ENCODE measurements around the gene TRPC6.
A peak's percentile ranks its signal among the peaks of the same experiment; 100 is the strongest.
"Not testable (repeated sequence)": the region's sequence is repeated elsewhere in the genome, so short reads cannot be mapped to it uniquely, and the experiment has no call there.

Gene TRPC6

DNA sequence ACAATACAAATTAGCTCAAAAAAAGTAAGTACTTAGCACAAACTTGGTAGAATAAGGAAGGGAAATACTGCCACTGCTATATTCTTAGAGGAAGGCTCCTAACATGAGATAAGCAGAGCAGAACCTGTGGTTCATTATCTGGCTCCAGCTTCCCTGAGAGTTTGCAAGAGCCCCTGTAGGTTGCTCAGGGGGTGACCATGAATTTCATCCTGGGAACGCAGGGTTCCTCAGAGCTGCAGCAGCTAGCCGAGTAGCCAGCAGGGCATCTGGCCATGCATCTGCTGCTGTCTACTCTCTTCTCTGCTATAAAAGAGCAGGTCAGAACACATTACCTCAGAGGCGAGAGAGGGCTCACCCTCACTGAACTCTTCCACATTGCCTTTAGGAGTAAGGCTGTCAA lies 67.3 kb downstream of the TRPC6 start:
- DNase-seq: no peak

DNA sequence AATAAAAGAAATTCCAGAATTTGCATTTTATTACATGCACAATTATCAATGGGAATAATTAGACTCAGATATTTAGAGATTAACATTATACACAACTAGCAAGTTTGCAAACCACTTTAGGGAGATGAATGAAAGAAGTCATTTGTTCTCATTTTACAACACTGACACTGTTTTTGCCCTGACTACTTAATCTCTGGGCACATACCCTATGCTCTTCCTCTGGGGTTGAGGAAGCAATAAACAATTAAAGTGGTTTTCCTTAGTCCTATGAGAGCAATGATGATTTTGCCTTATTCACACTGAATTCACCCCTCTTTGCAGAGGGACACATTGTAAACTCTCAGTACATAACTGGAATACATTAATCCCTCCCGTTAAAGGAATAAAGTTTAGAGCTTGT lies 72.7 kb downstream of the TRPC6 start:
- DNase-seq: no peak

DNA sequence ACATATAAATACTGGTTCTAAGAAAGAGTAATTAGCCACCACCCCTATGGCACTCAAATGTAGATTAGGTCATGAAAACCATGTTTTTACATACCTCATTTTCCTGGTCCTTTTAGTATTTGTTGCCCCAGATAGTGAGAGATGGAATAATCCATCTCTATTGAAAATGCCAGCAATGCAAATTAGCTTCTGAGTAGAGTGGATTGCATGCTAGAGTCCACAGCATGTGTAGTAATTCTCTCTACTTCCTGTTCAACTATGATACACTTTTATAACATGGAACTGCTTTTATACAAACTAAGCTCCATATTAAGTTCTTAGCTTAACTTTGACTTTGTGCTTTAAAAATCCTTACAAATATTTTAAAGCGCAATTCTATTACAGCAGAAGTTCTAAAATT lies 73.2 kb downstream of the TRPC6 start:
- no peak for DNase-seq

DNA sequence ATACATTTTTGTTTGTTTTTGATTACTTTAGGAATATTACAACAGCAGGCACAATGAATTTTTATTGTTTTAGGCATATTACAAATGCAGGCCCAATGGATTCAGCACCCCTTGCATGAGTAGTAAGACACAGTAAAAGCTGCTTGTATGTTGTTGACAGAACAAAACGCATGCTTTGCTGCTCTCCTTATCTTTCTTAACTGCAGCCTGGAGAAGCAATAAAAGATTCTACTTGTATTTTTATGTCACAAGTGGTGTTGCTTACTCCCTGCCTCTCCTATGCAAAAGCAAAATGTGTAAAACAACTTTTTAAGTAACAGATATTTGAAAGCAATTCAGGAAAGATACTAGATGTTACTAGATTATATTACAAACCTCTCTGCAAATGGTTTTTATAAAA lies 73.9 kb downstream of the TRPC6 start:
- no peak for DNase-seq

DNA sequence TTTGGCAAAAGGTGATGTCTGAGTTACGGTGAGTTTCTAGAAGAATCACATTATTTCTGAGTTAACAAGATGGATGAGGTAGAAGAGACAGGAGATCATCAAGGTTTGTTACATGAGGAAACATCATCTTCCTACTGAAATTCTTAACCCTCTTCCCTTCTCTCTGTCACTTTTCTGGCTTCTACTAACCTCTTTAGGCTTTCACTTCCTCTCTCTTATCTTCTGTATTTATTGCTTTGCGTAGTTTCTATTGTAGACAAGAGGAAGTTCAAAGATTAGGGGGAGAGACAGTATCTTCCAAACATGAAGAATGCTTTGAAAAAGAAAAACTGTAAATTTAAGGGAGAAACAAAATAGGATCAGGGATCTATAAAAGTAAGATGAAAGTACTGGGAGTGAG lies 75.4 kb downstream of the TRPC6 start:
- no peak for DNase-seq

DNA sequence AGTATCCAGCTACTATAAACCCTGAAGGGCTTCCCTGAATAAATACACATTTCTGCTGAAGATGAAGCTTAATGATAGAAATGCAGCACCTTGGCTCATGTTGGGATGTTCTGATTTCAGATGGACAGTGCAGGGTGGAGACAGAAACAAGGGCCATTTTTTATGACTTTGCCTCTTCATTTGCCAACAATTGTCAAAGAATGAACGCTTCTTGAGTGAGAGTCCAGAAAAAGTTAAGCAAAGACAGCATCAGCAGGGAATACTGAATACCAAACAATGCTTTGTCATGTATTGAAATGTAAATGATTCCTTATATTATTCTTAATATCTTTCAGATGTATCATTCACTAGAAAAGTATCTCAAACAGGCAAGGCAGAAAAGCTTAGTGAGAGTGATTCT lies 84.9 kb downstream of the TRPC6 start:
- DNase-seq: no peak

DNA sequence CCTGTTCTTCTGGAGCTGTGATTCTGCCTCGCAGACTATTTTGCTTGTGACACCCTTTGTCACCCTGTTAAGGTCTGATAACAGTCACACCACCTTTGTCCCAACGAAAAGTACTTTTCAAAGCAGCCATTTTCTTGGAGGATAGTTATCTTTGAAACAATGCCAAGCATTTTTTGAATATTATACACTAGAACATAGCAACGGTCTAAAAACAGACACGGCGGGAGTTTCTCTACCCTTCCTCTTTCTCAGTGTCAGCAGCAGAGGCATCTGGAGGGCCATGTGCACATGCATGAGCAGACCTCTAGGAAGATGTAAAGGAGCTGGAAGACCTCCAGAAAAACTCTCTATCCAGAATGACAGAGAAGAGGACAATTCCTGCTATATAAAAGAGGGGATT lies 86.5 kb downstream of the TRPC6 start:
- DNase-seq: no peak

DNA sequence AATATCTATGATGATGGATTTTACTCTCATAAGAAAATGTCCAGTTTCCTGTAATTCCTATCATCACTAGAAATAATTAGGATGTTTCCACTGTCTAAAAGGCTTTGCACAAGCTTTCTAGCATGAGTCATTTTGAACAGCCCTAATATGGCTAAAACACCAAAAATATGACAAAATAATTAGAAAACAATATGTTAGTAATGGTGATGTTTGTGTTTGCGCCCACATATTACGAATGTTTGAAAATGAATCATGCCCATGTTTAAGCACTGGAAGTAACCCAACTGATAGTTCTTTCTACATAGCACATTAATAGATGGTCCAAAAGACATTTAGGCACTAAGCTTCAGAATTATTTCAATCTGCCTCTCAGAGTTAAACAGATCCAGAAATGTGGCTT lies 96.0 kb downstream of the TRPC6 start:
- DNase-seq: no peak

DNA sequence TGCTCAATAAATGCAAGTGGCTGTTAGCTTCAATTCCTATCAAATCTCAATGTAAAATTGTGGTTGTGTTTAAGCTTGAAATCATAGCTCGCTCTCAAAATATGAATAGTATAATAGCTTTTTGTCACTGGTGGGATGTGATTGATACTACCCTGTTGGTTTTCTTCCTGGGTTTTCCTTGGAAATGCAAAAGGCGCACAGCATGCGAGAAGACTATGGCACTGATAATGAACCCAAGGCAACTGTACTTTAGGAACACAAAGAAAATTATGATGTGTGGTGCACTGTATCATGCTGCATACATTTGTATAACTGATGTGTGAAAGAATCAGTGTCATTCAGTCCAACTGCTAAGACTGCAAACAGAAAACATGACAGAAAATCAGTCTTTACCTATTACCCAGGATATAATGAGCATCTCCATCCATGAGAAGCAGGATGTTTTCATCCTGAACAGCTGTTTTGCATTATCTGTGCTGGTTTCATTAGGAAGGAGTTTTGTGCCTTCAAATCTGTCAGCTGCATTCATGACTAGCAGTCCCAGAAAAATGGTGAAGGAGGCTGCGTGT lies 101.2 kb downstream of the TRPC6 start:
- no peak for DNase-seq

DNA sequence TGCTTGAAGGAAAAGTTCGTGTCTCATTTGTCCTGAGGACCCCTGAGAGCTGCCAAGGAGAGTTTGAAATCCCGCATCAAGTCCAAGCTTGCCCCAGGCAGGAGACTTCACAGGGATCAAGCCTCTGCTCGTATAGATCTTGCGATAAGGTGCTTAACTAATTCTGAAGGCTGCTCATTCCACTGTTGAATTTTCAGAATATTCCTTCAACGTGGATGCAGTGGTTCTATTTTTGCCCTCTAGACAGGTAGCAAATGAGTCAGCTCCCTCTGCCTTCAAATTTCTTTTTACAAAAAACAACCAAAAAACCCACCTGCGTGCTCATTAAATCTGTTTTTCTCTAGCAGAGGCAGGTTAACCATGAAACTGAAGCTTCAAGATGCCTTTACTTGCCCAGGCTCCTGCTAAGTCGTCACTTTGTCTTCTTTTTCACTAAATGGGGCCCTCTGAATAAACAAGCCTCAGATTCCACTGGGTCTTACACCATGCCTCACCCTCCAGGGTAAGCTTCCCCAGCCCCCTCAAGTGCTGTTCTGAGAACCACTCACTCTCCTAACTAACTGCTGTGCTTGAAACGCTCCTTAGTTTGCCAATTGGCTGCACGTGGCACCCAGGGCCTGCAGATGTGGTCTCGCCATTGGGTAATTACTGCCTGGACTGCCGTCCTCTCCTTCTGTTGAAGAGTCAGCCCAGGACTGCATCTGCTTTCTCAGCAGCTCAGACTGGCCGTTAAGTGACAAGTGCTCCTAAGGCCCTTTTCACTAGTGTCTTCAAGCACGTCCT lies 105.0 kb downstream of the TRPC6 start:
- no peak for DNase-seq

DNA sequence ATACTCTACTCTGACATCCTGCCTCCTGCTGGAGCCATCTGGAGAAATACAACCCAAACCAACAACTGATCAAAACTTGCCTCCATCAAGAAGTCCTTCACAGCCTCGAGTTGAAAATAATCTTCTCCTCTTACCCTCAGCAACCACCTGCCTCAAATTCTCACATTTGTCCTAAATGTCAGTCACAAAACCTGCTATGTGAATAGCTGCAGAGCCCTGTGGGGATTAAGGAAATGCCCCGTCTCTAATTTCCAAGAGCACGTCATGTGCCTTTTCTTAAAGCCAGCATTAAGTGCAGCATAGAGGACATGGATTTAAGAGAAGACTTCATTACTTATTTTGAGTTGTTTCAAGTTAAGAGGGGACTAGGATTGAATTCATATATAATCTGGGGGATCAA lies 105.9 kb downstream of the TRPC6 start:
- DNase-seq: no peak

DNA sequence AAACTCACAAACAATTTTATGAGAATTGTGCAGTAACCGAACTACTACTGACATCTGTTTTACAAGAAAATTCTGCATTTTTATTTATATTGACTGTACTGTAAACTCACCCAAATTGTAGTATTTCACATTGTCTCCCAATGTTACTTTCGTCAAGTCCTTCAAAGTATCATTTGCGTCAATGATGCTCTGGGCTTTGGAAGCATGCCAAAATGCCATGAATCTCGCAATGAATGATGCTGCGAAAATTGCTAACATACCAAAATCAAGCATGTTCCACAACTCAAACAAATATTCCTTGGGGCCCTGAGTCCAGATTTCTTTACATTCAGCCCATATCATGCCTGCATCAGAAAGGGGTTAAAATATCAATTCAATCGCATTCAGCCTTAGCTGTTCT lies 107.6 kb downstream of the TRPC6 start:
- DNase-seq: no peak

DNA sequence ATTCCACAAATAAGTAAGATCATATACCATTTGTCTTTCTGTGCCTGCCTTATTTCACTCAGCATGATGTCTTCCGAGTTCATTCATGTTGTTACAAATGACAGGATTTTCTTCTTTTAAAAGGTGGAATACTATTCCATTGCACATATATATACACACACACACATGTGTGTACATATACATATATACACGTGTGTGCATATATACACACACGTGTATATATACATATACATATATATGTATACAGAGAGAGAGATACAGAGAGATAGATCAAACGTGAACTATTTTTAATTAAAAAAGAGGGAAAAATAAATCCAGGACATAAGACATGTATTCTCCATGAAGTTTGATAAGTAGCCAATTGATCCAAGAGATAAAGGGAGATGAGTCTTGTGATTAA lies 108.1 kb downstream of the TRPC6 start:
- no peak for DNase-seq

DNA sequence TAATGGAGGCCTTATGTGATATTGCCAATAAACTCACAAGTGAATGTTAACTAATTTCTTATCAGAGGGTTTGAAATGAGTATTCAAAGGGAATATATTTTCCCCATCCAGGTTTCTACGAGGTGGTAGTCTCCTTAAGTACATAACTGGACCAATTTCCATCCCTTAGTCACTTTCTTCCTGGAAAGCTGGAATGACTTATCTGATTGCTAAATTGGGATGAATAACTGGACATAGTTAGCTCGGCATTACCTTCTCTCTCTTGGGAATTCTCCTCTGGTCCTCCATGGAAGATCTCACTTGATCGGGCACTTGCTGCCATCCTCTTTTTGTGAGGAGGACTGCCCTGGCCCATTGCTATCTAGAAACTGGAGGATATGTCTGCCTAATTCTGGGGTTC lies 109.1 kb downstream of the TRPC6 start:
- DNase-seq: no peak

DNA sequence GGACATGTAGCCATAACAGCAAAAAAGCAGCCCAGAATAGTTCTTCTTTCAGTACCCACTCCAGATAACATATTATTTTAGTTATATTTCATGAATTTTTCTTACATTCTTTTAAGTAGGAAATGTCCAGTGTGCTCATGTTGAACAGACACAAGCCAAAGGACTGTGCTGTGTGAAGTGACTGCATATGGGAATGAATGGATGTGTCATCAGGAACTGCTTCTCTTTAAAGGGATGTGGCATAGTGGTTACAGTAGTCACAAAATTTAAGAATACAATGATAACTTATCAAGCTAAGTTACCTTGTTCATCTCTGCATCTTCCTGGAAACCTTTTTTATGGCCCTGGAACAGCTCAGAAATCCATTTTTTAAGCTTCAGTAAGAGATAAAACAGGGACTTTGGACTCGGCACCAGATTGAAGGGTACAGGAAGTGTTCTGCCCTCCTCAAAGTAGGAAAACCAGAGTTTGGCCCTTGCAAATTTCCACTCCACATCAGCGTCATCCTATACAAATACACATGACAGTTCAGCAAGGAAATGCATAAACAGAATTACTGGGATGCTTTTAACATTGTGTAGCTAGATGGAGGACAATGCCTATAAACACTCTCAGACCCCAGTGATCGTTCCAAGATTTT lies 112.8 kb downstream of the TRPC6 start:
- no peak for DNase-seq

DNA sequence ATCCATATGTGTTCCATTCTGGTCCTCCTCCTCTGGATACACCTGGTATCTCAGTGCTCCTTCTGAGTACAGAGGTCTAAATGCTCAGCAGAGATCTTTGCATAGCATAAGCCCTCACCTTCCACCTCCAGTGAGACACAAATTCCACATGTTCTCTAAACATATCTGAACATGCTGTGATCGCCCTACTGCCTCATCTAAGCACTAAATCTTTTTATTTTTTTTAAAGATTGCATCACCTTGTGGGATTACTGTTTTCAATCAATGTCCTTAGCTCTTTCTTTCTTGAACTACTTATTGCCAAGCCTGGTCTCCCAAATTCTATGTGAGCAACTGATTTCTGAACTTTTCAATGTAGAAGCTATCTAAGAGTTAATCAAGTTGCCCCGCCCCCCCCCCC lies 113.4 kb downstream of the TRPC6 start:
- no peak for DNase-seq

DNA sequence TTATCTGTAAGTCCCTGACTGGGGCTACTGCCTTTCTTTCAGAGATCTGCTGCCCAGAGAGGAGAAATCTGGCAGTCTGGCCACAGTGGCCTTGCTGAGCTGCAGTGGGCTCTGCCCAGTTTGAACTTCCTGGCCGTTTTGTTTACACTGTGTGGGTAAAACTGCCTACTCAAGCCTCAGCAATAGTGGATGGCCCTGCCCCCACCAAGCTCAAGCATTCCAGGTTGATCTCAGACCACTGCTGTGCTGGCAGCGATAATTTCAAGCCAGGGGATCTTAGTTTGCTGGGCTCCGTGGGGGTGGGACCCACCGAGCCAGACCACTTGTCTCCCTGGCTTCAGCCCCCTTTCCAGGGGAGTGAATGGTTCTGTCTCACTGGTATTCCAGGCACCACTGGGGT lies 117.5 kb downstream of the TRPC6 start:
- DNase-seq: no peak

DNA sequence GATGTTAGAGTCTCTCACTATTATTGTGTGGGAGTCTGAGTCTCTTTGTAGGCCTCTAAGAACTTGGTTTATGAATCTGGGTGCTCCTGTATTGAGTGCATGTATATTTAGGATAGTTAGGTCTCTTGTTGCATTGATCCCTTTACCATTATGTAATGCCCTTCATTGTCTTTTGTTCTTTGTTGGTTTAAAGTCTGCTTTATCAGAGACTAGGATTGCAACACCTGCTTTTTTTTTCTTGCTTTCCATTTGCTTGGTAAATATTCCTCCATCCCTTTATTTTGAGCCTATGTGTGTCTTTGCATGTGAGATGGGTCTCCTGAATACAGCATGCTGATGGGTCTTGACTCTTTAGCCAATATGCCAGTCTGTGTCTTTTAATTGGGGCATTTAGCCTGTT lies 119.4 kb downstream of the TRPC6 start:
- not testable (repeated sequence) for DNase-seq

DNA sequence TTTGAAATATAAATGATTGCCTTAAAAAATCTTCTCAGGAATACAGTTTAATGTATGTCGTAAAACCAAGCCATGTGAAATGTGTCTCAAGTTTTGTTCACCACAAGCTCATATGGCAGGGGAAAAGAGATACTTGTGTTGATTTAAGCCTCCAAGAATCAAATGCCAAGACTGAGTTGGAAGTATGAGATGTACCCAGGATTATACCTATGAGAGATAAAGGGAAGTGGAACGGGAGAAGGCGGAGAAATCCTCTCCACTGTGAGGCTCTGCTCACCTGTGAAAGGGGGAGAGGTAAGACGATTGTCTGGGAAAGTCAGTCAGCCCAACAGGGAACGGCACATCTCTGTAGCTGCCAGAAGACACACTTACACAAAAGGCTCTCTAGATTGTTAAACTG lies 124.8 kb downstream of the TRPC6 start:
- DNase-seq: no peak

DNA sequence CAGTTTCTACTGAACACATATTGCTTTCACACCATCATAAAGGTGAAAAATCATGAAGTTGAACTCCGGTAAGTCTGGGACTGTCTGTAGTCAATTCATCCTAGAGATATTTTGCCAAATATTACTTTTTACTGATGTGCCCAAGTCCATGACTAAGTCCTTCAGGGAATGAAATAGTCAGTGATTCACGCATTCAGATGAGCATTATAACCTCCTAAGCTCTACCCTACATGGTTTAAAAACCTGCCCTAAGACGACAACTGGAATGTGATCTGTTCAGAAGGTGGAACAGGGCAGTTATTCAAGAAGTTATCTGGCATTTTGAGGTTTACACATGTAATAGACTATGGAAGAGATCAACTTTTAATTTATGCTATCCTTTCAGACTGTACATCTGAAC lies 125.6 kb downstream of the TRPC6 start:
- DNase-seq: no peak

DNA sequence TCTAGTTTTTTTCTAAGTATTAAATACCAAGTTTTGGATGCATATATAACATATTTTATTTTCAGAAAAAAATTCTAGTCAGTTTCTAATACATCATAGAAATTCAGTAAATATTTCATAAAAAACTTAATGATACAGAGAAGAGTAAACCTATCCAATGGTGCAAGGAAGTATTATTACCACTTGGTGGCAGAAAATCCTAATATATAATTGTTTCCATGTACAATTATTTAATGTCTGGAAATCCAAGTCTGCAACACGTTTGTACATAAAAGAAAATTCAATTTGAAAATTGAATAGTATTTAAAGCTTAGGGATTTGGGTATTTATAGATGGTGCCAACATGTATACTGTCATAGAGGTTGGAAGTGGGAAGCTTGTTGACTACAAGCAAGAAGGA lies 127.0 kb downstream of the TRPC6 start:
- DNase-seq: peak in 1 of 2 donors; percentile 38

DNA sequence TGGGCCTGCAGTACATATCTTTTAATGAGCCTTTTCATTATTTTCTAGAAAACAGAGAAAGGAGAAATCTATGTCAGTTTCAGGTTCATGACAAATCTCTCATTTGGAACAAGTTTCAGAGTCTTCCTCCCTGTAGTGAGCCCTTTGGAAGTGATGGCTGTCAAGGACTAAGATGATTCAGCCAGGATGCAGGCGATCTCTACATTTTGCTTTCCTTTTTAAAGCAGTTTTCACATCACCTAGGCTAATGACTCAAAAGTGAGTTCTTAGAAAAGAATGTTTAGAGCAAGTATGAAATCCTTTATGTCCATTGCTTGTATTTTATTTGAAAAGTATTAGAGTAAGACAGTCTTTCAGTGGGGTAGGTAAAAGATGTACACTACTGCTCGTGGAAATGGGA lies 130.1 kb downstream of the TRPC6 start:
- DNase-seq: no peak

DNA sequence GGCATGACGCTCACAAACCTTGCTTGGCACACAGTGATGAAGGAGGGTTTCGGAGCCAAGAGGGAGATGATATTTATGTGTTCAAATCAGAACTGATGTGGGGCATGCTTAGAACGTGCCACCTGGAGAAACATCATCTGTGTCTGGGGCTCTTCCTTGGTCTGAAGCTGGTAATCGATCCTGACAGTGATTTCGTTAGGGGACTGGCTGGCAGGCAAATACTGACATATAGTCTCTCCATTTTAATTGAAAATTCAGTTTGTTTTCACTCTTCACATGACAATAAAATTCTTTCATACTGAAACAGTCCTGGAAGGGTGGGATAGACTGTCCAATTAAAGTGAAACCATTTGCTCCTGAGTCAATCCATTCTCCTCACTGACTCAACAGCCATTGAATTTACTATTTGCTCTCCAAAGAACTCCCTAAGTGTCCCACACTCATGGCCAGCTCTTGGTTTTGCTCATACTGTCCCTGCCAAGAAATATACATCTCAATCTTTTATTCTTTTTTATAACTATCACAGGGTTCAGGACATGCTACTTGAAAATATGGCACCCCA lies 134.8 kb downstream of the TRPC6 start:
- no peak for DNase-seq

DNA sequence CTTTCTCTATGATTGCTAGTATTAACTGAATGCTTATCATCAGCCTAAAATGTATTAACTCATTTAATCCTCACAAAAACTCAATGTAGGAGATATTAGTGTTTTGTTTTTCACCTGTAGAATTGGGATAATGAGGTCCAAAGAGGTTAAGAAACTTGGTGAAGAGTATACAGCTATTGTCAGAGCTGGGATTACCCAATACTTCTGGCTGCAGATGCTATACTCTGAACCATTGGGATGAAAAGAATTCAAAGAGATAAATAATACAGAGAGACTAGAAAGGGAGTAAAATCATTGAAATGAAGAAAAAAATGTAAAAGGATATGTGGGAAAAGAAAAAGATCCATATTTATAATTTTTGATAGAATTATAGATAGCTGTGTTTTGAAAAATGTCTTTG lies 137.1 kb downstream of the TRPC6 start:
- no peak for DNase-seq

All from hippocampal formation (tissue), 2 donors.